ENCODE measurements around the gene MYT1.

DNA sequence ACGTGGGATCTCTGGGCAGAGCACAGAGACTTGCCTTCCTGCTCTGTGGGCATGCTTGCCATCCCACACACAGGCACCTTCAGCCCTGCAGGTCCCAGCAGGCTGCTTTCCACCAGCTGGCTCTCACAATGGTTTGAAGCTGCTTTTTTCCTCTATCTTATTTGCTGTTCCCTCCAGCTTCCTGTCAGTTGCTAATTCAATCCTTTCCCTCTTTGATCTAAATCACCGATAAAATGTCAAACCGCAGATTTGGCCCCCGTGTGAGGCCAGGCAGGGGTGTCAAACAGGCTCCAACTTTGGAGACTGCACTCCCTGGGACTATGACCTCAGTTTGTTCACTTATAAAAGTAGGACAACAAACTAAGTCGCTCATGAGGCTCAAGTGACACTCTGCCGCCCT, 50.7 kb downstream of the MYT1 start:
- TF ChIP-seq, protein P1, sequence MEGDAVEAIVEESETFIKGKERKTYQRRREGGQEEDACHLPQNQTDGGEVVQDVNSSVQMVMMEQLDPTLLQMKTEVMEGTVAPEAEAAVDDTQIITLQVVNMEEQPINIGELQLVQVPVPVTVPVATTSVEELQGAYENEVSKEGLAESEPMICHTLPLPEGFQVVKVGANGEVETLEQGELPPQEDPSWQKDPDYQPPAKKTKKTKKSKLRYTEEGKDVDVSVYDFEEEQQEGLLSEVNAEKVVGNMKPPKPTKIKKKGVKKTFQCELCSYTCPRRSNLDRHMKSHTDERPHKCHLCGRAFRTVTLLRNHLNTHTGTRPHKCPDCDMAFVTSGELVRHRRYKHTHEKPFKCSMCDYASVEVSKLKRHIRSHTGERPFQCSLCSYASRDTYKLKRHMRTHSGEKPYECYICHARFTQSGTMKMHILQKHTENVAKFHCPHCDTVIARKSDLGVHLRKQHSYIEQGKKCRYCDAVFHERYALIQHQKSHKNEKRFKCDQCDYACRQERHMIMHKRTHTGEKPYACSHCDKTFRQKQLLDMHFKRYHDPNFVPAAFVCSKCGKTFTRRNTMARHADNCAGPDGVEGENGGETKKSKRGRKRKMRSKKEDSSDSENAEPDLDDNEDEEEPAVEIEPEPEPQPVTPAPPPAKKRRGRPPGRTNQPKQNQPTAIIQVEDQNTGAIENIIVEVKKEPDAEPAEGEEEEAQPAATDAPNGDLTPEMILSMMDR (IDR thresholded peaks at IDR 0.05) = no peak
- no peak for TF ChIP-seq POLR2A (IDR thresholded peaks at IDR 0.05)
